GM12892 (cell line): ENCODE measurements around the gene ZNRF2.

Experiments used
- DNase-seq: peaks from one replicate; pipeline ENCODE4 v3.0.0; 2011; ENCODE audit not compliant: insufficient read length
- FAIRE-seq: peaks from 2 replicates; lab custom pipeline; 2011; peaks lifted over from hg19 to GRCh38; lab: Jason Lieb, UNC
- POLR2A ChIP-seq: IDR thresholded peaks from 2 replicates; pipeline ENCODE4 v1.6.1; 2011; ENCODE audit warnings: low read depth, low read length, control low read depth
- POLR2AphosphoS5 ChIP-seq: IDR thresholded peaks from 2 replicates; pipeline ENCODE4 v1.6.1; 2011; ENCODE audit warnings: low read depth, low read length, control low read depth
- TAF1 ChIP-seq: IDR thresholded peaks from 2 replicates; pipeline ENCODE4 v1.6.1; 2011; ENCODE audit warnings: low read depth, mild to moderate bottlenecking, control low read depth, low read length, borderline replicate concordance

The ZNRF2 gene

GRCh38 chr7:30320392-30320791 is 36.0 kb downstream of the ZNRF2 start:
- no peak for DNase-seq
- TF ChIP-seq TAF1 (no peak), POLR2A (no peak), POLR2AphosphoS5 (no peak)
- FAIRE-seq, result peak; percentile 9

- TF ChIP-seq POLR2AphosphoS5 (no peak), TAF1 (no peak), POLR2A (no peak)
- FAIRE-seq, result peak; percentile 78
- no peak for DNase-seq
These were observed 36.9 kb downstream of the ZNRF2 start for GRCh38 chr7:30321089-30321881.

GRCh38 chr7:30321882-30322192 is 37.4 kb downstream of the ZNRF2 start:
- no peak for TF ChIP-seq POLR2AphosphoS5
- no peak for TF ChIP-seq TAF1

GRCh38 chr7:30322271-30323005 is 38.0 kb downstream of the ZNRF2 start:
- no peak for TF ChIP-seq TAF1
- peak; percentile 51; the same call in 1 of the 2 replicates for TF ChIP-seq POLR2A
- DNase-seq, result peak; percentile 18
- peak; percentile 93 for FAIRE-seq

More at GRCh38 chr7:30321882-30322192, 37.4 kb downstream of the ZNRF2 start:
- no peak for DNase-seq
- no peak for FAIRE-seq

GRCh38 chr7:30323006-30323355 is 38.6 kb downstream of the ZNRF2 start:
- peak; percentile 91 for FAIRE-seq
- DNase-seq, result no peak
- TF ChIP-seq TAF1 (no peak), POLR2A (no peak), POLR2AphosphoS5 (no peak)

- FAIRE-seq (no peak), DNase-seq (no peak)
- TF ChIP-seq TAF1 (no peak), POLR2AphosphoS5 (no peak), POLR2A (no peak)
These were observed 43.4 kb downstream of the ZNRF2 start for GRCh38 chr7:30327813-30328212.

GRCh38 chr7:30328381-30328780 is 44.0 kb downstream of the ZNRF2 start:
- FAIRE-seq, result no peak

GRCh38 chr7:30329716-30330115 is 45.3 kb downstream of the ZNRF2 start:
- FAIRE-seq (no peak), DNase-seq (no peak)

More at GRCh38 chr7:30328381-30328780, 44.0 kb downstream of the ZNRF2 start:
- DNase-seq, result no peak
- no peak for TF ChIP-seq POLR2A
- no peak for TF ChIP-seq POLR2AphosphoS5
- no peak for TF ChIP-seq TAF1

GRCh38 chr7:30330134-30331111 is 46.0 kb downstream of the ZNRF2 start:
- no peak for DNase-seq
- FAIRE-seq, result peak; percentile 89
- no peak for TF ChIP-seq POLR2AphosphoS5
- no peak for TF ChIP-seq TAF1
- no peak for TF ChIP-seq POLR2A

More at GRCh38 chr7:30329716-30330115, 45.3 kb downstream of the ZNRF2 start:
- TF ChIP-seq TAF1 (no peak), POLR2A (no peak), POLR2AphosphoS5 (no peak)

GRCh38 chr7:30331338-30331737 is 46.9 kb downstream of the ZNRF2 start:
- no peak for DNase-seq
- FAIRE-seq, result no peak
- TF ChIP-seq POLR2AphosphoS5 (no peak), TAF1 (no peak), POLR2A (no peak)

GRCh38 chr7:30332549-30332948 is 48.2 kb downstream of the ZNRF2 start:
- TF ChIP-seq POLR2AphosphoS5, result no peak
- no peak for TF ChIP-seq TAF1
- no peak for TF ChIP-seq POLR2A
- DNase-seq (no peak), FAIRE-seq (no peak)

- FAIRE-seq (no peak), DNase-seq (no peak)
- TF ChIP-seq TAF1, result no peak
- no peak for TF ChIP-seq POLR2AphosphoS5
- no peak for TF ChIP-seq POLR2A
These were observed 51.5 kb downstream of the ZNRF2 start for GRCh38 chr7:30335763-30336487.
